Spinal cord (tissue), 10 donors: ENCODE results near the gene SYT2. TPM values are rescaled to one million over a fixed set of nuclear protein-coding genes. Genes with fewer than 3 reads are reported as not detected.
"Not testable (repeated sequence)": the region's sequence is repeated elsewhere in the genome, so short reads cannot be mapped to it uniquely, and the experiment has no call there.

ENCODE experiments used
- DNase-seq, 6 donors: peaks; one replicate each; pipeline versions ENCODE4 v3.0.0 to v3.0.0-alpha.2; 2013 to 2015; ENCODE audit warnings: low spot score in 6 of 6, low read depth in 4 of 6
- H3K27ac ChIP-seq: one replicate; pipeline ENCODE4 v1.5.1; 2013; ENCODE audit warnings: low read depth, low read length, control low read depth
- H3K27me3 ChIP-seq: one replicate; pipeline ENCODE4 v1.6.1; 2013; ENCODE audit warnings: low read length; ENCODE audit not compliant: control insufficient read depth, insufficient read depth
- H3K36me3 ChIP-seq: one replicate; pipeline ENCODE4 v1.6.1; 2013; ENCODE audit warnings: low read length; ENCODE audit not compliant: control insufficient read depth, insufficient read depth
- H3K4me1 ChIP-seq: one replicate; pipeline ENCODE4 v1.6.1; 2013; ENCODE audit warnings: low read length; ENCODE audit not compliant: control insufficient read depth, insufficient read depth
- H3K4me3 ChIP-seq: one replicate; pipeline ENCODE4 v1.5.1; 2013; ENCODE audit warnings: low read depth, low read length, control low read depth
- H3K9me3 ChIP-seq: one replicate; pipeline ENCODE4 v1.6.1; 2013; ENCODE audit warnings: low read length; ENCODE audit not compliant: control insufficient read depth, insufficient read depth
- WGBS: methylation state at CpG from one replicate; pipeline ENCODE4 v1.1.5; 2013; ENCODE audit warnings: missing lambda C conversion rate; ENCODE audit not compliant: insufficient coverage; 5-methylcytosine and 5-hydroxymethylcytosine counted together
- polyA plus RNA-seq, 2 donors: library from polyadenylated mRNA; unstranded; fragments of 120-200 nt; gene quantifications; one replicate each; pipeline ENCODE4 v1.2.1, GENCODE V29; 2013; ENCODE audit not compliant: insufficient read length in 2 of 2
- total RNA-seq, 2 donors: library from RNA; depleted of rRNA in 1 of 2; stranded (reverse); fragments of 120-200 nt in 1 of 2; fragments of >200 nt in 1 of 2; gene quantifications; one replicate each; pipeline versions ENCODE4 v1.2.3 to v1.2.4, GENCODE V29; 2013 to 2014
- donor health status: healthy.

SYT2 gene
- total and polyA plus RNA-seq, 4 donors: 11.1 to 59.2 (median 48.8) TPM

GRCh38 chr1:202621446-202621845 is 88.8 kb downstream of the SYT2 start:
- Histone ChIP-seq H3K36me3 (peaks cover 3% of the 10 kb centered on the region), H3K4me1 (peaks cover 38% of the 10 kb centered on the region), H3K4me3 (no peak overlapping the region), H3K9me3 (no peaks in the 10 kb centered on the region), H3K27me3 (no peaks in the 10 kb centered on the region), H3K27ac (no peak overlapping the region)
- 100% methylated on average over 1 of the region's 3 CpGs for WGBS
- DNase-seq: no peak

GRCh38 chr1:202620036-202620435 is 90.2 kb downstream of the SYT2 start:
- H3K4me1 ChIP-seq: peaks cover 43% of the 10 kb centered on the region
- not testable (repeated sequence) for H3K36me3 ChIP-seq, H3K27me3 ChIP-seq, H3K4me3 ChIP-seq, H3K9me3 ChIP-seq, H3K27ac ChIP-seq, DNase-seq
- 100% methylated on average over 1 of the region's 2 CpGs for WGBS

GRCh38 chr1:202619505-202619904 is 90.7 kb downstream of the SYT2 start:
- DNase-seq: no peak
- no peaks in the 10 kb centered on the region for H3K27me3 ChIP-seq
- no peak overlapping the region for H3K4me3 ChIP-seq
- H3K4me1 ChIP-seq: peaks cover 48% of the 10 kb centered on the region
- WGBS: 100% methylated on average over 1 of the region's 2 CpGs
- no peak overlapping the region for H3K27ac ChIP-seq
- H3K36me3 ChIP-seq: no peaks in the 10 kb centered on the region
- no peaks in the 10 kb centered on the region for H3K9me3 ChIP-seq

- H3K27ac ChIP-seq, H3K27me3 ChIP-seq, H3K4me3 ChIP-seq, H3K9me3 ChIP-seq, H3K36me3 ChIP-seq: not testable (repeated sequence)
- peaks cover 49% of the 10 kb centered on the region for H3K4me1 ChIP-seq
- peak in 2 of 6 donors; percentile 35 to 60 for DNase-seq
- 12% methylated on average over 10 of the region's 11 CpGs for WGBS
Observed at GRCh38 chr1:202619012-202619411, 91.2 kb downstream of the SYT2 start.

- Histone ChIP-seq H3K4me3 (no peak overlapping the region), H3K36me3 (peaks cover 2% of the 10 kb centered on the region), H3K4me1 (peaks cover 38% of the 10 kb centered on the region), H3K27ac (peak overlapping the region; percentile 1), H3K9me3 (no peaks in the 10 kb centered on the region), H3K27me3 (no peaks in the 10 kb centered on the region)
- 81% methylated on average over 13 of the region's 13 CpGs for WGBS
- no peak for DNase-seq
Observed at GRCh38 chr1:202616355-202616915, 93.8 kb downstream of the SYT2 start.

- peak in 2 of 6 donors; percentile 73 to 80 for DNase-seq
- Histone ChIP-seq H3K9me3 (no peaks in the 10 kb centered on the region), H3K4me3 (no peak overlapping the region), H3K4me1 (peaks cover 38% of the 10 kb centered on the region), H3K27ac (peak overlapping the region; percentile 1), H3K36me3 (peaks cover 4% of the 10 kb centered on the region), H3K27me3 (no peaks in the 10 kb centered on the region)
- 40% methylated on average over 10 of the region's 11 CpGs for WGBS
Observed at GRCh38 chr1:202615501-202616354, 94.5 kb downstream of the SYT2 start.

GRCh38 chr1:202615208-202615500 is 95.1 kb downstream of the SYT2 start:
- H3K36me3 ChIP-seq, H3K27me3 ChIP-seq, DNase-seq, H3K4me3 ChIP-seq, H3K9me3 ChIP-seq, H3K27ac ChIP-seq: not testable (repeated sequence)
- WGBS: no CpG with 5 or more reads among the region's 1 CpG
- peaks cover 38% of the 10 kb centered on the region for H3K4me1 ChIP-seq

- not testable (repeated sequence) for H3K27me3 ChIP-seq, H3K36me3 ChIP-seq, H3K9me3 ChIP-seq, H3K4me3 ChIP-seq, H3K27ac ChIP-seq, DNase-seq
- peaks cover 38% of the 10 kb centered on the region for H3K4me1 ChIP-seq
- WGBS: 79% methylated on average over 11 of the region's 11 CpGs
Observed at GRCh38 chr1:202614363-202615207, 95.7 kb downstream of the SYT2 start.

GRCh38 chr1:202613571-202613970 is 96.7 kb downstream of the SYT2 start:
- no peak for DNase-seq
- WGBS: no CpG with 5 or more reads among the region's 4 CpGs

More at GRCh38 chr1:202613571-202613970, 96.7 kb downstream of the SYT2 start:
- H3K4me3 ChIP-seq: no peak overlapping the region
- H3K27me3 ChIP-seq: no peaks in the 10 kb centered on the region
- H3K27ac ChIP-seq: no peak overlapping the region
- H3K36me3 ChIP-seq: peaks cover 4% of the 10 kb centered on the region
- H3K4me1 ChIP-seq: peaks cover 30% of the 10 kb centered on the region
- no peaks in the 10 kb centered on the region for H3K9me3 ChIP-seq
